Trophoblast cell (in vitro differentiated cells and primary cell): Measurements from ENCODE around the gene TMEFF2.
A peak's percentile ranks its signal among the peaks of the same experiment; 100 is the strongest.

Source experiments
- DNase-seq, 2 donors: peaks; one replicate each; pipeline ENCODE4 v3.0.0-alpha.2; 2016
- H2AFZ ChIP-seq: 2 replicates; pipeline ENCODE4 v1.6.1; 2013; ENCODE audit warnings: low read length, moderate library complexity, mild to moderate bottlenecking; ENCODE audit not compliant: insufficient read depth, poor library complexity
- H2AK5ac ChIP-seq: 2 replicates; pipeline ENCODE4 v1.6.1; 2013; ENCODE audit warnings: mild to moderate bottlenecking, low read length
- H2BK120ac ChIP-seq: 2 replicates; pipeline ENCODE4 v1.6.1; 2013; ENCODE audit warnings: low read length, mild to moderate bottlenecking, moderate library complexity; ENCODE audit not compliant: insufficient read depth, poor library complexity
- H2BK12ac ChIP-seq: 2 replicates; pipeline ENCODE4 v1.6.1; 2013; ENCODE audit warnings: mild to moderate bottlenecking, low read length, moderate library complexity
- H2BK5ac ChIP-seq: 2 replicates; pipeline ENCODE4 v1.6.1; 2013; ENCODE audit warnings: low read length, low read depth, moderate library complexity, mild to moderate bottlenecking; ENCODE audit not compliant: poor library complexity
- H3K14ac ChIP-seq: 2 replicates; pipeline ENCODE4 v1.6.1; 2013; ENCODE audit warnings: mild to moderate bottlenecking, low read length
- H3K18ac ChIP-seq: 2 replicates; pipeline ENCODE4 v1.6.1; 2013; ENCODE audit warnings: mild to moderate bottlenecking, low read length
- H3K23ac ChIP-seq: 2 replicates; pipeline ENCODE4 v1.6.1; 2013; ENCODE audit warnings: low read length
- H3K27ac ChIP-seq: 2 replicates; pipeline ENCODE4 v1.5.1; 2013; ENCODE audit warnings: low read depth, mild to moderate bottlenecking, inconsistent platforms, low read length, moderate library complexity
- H3K27me3 ChIP-seq: 2 replicates; pipeline ENCODE4 v1.6.1; 2013; ENCODE audit warnings: inconsistent platforms, mild to moderate bottlenecking, low read length, moderate library complexity; ENCODE audit not compliant: insufficient read depth
- H3K36me3 ChIP-seq, 2 experiments: 1 replicate in 1 of 2; 2 replicates in 1 of 2; pipeline ENCODE4 v1.6.1; 2013; ENCODE audit warnings: low read length in 2 of 2, mild to moderate bottlenecking in 2 of 2, moderate library complexity in 1 of 2; ENCODE audit not compliant: insufficient read depth in 2 of 2, control insufficient read depth in 1 of 2
- H3K4ac ChIP-seq: 2 replicates; pipeline ENCODE4 v1.6.1; 2013; ENCODE audit warnings: low read depth, mild to moderate bottlenecking, low read length, moderate library complexity
- H3K4me1 ChIP-seq, 2 experiments: 1 replicate in 1 of 2; 2 replicates in 1 of 2; pipeline ENCODE4 v1.6.1; 2013; ENCODE audit warnings: low read length in 2 of 2, mild to moderate bottlenecking in 2 of 2, moderate library complexity in 1 of 2; ENCODE audit not compliant: insufficient read depth in 2 of 2, control insufficient read depth in 1 of 2
- H3K4me2 ChIP-seq: 2 replicates; pipeline ENCODE4 v1.6.1; 2013; ENCODE audit warnings: inconsistent platforms, mild to moderate bottlenecking, low read length, moderate library complexity
- H3K4me3 ChIP-seq: 2 replicates; pipeline ENCODE4 v1.5.1; 2013; ENCODE audit warnings: mild to moderate bottlenecking, low read depth, low read length, inconsistent platforms
- H3K79me1 ChIP-seq: one replicate; pipeline ENCODE4 v1.6.1; 2013; ENCODE audit warnings: low read length
- H3K79me2 ChIP-seq: 2 replicates; pipeline ENCODE4 v1.6.1; 2013; ENCODE audit warnings: low read length, mild to moderate bottlenecking; ENCODE audit not compliant: control insufficient read depth, insufficient read depth, poor library complexity
- H3K9ac ChIP-seq: 2 replicates; pipeline ENCODE4 v1.6.1; 2013; ENCODE audit warnings: mild to moderate bottlenecking, low read length
- H3K9me3 ChIP-seq: 2 replicates; pipeline ENCODE4 v1.6.1; 2013; ENCODE audit warnings: low read depth, mild to moderate bottlenecking, control low read depth, inconsistent platforms, low read length; ENCODE audit not compliant: insufficient read depth
- H4K12ac ChIP-seq: 2 replicates; pipeline ENCODE4 v1.6.1; 2013; ENCODE audit warnings: low read depth, mild to moderate bottlenecking, low read length, moderate library complexity
- H4K8ac ChIP-seq: 2 replicates; pipeline ENCODE4 v1.6.1; 2013; ENCODE audit warnings: low read depth, mild to moderate bottlenecking, low read length, moderate library complexity
- H4K91ac ChIP-seq: one replicate; pipeline ENCODE4 v1.6.1; 2013; ENCODE audit warnings: low read depth, mild to moderate bottlenecking, low read length, moderate library complexity
- WGBS: extraction: QIAGEN DNeasy Blood & Tissue Kit; methylation state at CpG from one replicate; pipeline ENCODE4 v1.1.7; 2013; ENCODE audit warnings: missing lambda C conversion rate; ENCODE audit not compliant: insufficient read length, insufficient coverage; ENCODE audit errors: extremely low coverage; 5-methylcytosine and 5-hydroxymethylcytosine counted together

The TMEFF2 gene

GRCh38 chr2:192030289-192030688 is 164.4 kb downstream of the TMEFF2 start:
- Histone ChIP-seq H3K9me3 (peaks cover 4% of the 10 kb centered on the region), H2AFZ (no peak overlapping the region), H3K4me2 (no peak overlapping the region), H3K4me1 (no peaks in the 10 kb centered on the region), H3K23ac (no peak overlapping the region), H3K14ac (no peak overlapping the region), H3K36me3 (no peaks in the 10 kb centered on the region), H3K4ac (no peak overlapping the region), H3K9ac (no peak overlapping the region), H3K4me3 (no peak overlapping the region), H3K79me2 (no peaks in the 10 kb centered on the region), H3K27me3 (no peaks in the 10 kb centered on the region), H3K27ac (no peak overlapping the region), H2BK5ac (no peak overlapping the region), H3K18ac (no peak overlapping the region), H4K91ac (no peak overlapping the region), H2BK12ac (no peak overlapping the region), H2BK120ac (no peak overlapping the region), H4K12ac (no peak overlapping the region), H3K79me1 (no peaks in the 10 kb centered on the region), H2AK5ac (no peak overlapping the region), H4K8ac (no peak overlapping the region)
- no CpG with 5 or more reads among the region's 1 CpG for WGBS
- peak; percentile 73 to 88 for DNase-seq

DNA sequence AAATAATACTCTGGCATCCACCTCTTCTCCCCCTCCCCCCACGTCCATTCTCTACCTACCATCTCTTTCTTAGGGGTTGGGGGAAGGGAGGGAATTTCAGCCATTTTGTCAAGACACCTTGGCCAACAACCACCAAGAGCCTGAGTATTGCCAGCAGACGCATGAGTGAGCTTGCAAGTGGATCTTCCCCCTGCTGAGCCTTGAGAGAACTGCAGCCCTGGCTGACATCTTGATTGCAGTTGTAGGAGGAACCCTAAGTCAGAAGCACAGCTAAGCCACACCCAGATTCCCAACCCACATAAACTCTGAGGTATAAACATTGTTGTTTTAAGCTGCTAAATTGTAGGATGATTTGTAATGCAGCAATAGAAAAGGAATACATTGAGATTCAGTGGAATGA is 165.6 kb downstream of the TMEFF2 start:
- Histone ChIP-seq H2BK12ac (no peak overlapping the region), H3K79me1 (no peaks in the 10 kb centered on the region), H4K91ac (no peak overlapping the region), H3K79me2 (no peaks in the 10 kb centered on the region), H4K8ac (no peak overlapping the region), H2AK5ac (no peak overlapping the region), H3K18ac (no peak overlapping the region), H3K27ac (no peak overlapping the region), H4K12ac (no peak overlapping the region), H2BK5ac (no peak overlapping the region), H2AFZ (no peak overlapping the region), H3K36me3 (no peaks in the 10 kb centered on the region), H3K4me3 (no peak overlapping the region), H3K4ac (no peak overlapping the region), H3K9ac (no peak overlapping the region), H3K4me2 (no peak overlapping the region), H3K9me3 (peaks cover 4% of the 10 kb centered on the region), H3K4me1 (no peaks in the 10 kb centered on the region), H3K23ac (no peak overlapping the region), H3K14ac (no peak overlapping the region), H3K27me3 (no peaks in the 10 kb centered on the region), H2BK120ac (no peak overlapping the region)
- peak in 1 of 2 donors; percentile 30 for DNase-seq
- WGBS, result no CpG with 5 or more reads among the region's 2 CpGs

GRCh38 chr2:192026825-192027120 is 168.0 kb downstream of the TMEFF2 start:
- H2AFZ ChIP-seq, result no peak overlapping the region
- no peak overlapping the region for H4K8ac ChIP-seq
- no peaks in the 10 kb centered on the region for H3K27me3 ChIP-seq
- no peak overlapping the region for H2AK5ac ChIP-seq
- H3K36me3 ChIP-seq, result no peaks in the 10 kb centered on the region
- H2BK120ac ChIP-seq, result no peak overlapping the region
- H3K14ac ChIP-seq, result no peak overlapping the region
- WGBS, result no CpG with 5 or more reads among the region's 1 CpG
- no peak for DNase-seq
- H3K4me1 ChIP-seq, result no peaks in the 10 kb centered on the region
- H3K23ac ChIP-seq, result no peak overlapping the region
- H3K79me1 ChIP-seq, result no peaks in the 10 kb centered on the region
- H3K4me3 ChIP-seq, result no peak overlapping the region
- no peaks in the 10 kb centered on the region for H3K79me2 ChIP-seq
- H2BK12ac ChIP-seq, result no peak overlapping the region
- H4K12ac ChIP-seq, result no peak overlapping the region
- H3K4ac ChIP-seq, result no peak overlapping the region
- H3K9me3 ChIP-seq, result peaks cover 4% of the 10 kb centered on the region
- H3K27ac ChIP-seq, result no peak overlapping the region
- H3K4me2 ChIP-seq, result no peak overlapping the region
- H3K9ac ChIP-seq, result no peak overlapping the region
- no peak overlapping the region for H4K91ac ChIP-seq
- no peak overlapping the region for H3K18ac ChIP-seq
- H2BK5ac ChIP-seq, result no peak overlapping the region

GRCh38 chr2:192026059-192026824 is 168.5 kb downstream of the TMEFF2 start:
- Histone ChIP-seq H3K9me3 (peaks cover 4% of the 10 kb centered on the region), H3K79me2 (no peaks in the 10 kb centered on the region), H4K12ac (no peak overlapping the region), H2AK5ac (no peak overlapping the region), H3K4me2 (no peak overlapping the region), H3K79me1 (no peaks in the 10 kb centered on the region), H3K23ac (no peak overlapping the region), H2BK5ac (no peak overlapping the region), H2BK120ac (no peak overlapping the region), H3K4ac (no peak overlapping the region), H3K27me3 (no peaks in the 10 kb centered on the region), H2BK12ac (no peak overlapping the region), H3K14ac (no peak overlapping the region), H2AFZ (no peak overlapping the region), H3K9ac (no peak overlapping the region), H3K18ac (no peak overlapping the region), H3K4me3 (no peak overlapping the region), H4K91ac (no peak overlapping the region), H3K4me1 (no peaks in the 10 kb centered on the region), H3K27ac (no peak overlapping the region), H3K36me3 (no peaks in the 10 kb centered on the region), H4K8ac (no peak overlapping the region)
- DNase-seq, result no peak
- WGBS, result no CpG with 5 or more reads among the region's 7 CpGs
